ENCODE data around the gene HLCS. TPM values are rescaled to one million over a fixed set of nuclear protein-coding genes. Genes with fewer than 3 reads are reported as not detected.

HLCS gene
- total and polyA plus RNA-seq, 10 of the 15 experiments (the other 5 are each of a cell fraction or from before 2014, with no cell fraction given), result 1.5 to 12.7 (median 9.6) TPM

DNA sequence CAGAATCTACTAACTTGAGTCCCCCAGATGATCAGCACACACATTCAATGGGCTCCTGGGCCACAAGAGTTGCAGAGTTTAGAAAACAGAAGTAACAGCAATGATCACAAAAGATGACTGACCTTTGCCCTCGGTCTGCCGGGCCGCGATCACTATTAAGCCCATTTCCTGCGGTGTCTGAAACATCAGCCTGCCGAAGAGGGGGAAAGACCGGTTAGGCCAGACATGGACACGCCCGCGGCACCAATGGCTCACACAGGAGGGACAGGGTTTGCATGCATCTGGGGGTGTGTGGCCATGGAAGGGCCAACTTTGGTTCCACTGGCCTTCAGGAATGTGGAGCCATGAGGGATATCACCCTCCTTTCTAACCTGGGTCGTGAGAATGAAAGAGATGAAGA lies 199.4 kb downstream of the HLCS start (continued):
- TF ChIP-seq, protein P1, sequence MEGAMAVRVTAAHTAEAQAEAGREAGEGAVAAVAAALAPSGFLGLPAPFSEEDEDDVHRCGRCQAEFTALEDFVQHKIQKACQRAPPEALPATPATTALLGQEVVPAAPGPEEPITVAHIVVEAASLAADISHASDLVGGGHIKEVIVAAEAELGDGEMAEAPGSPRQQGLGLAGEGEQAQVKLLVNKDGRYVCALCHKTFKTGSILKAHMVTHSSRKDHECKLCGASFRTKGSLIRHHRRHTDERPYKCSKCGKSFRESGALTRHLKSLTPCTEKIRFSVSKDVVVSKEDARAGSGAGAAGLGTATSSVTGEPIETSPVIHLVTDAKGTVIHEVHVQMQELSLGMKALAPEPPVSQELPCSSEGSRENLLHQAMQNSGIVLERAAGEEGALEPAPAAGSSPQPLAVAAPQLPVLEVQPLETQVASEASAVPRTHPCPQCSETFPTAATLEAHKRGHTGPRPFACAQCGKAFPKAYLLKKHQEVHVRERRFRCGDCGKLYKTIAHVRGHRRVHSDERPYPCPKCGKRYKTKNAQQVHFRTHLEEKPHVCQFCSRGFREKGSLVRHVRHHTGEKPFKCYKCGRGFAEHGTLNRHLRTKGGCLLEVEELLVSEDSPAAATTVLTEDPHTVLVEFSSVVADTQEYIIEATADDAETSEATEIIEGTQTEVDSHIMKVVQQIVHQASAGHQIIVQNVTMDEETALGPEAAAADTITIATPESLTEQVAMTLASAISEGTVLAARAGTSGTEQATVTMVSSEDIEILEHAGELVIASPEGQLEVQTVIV (IDR thresholded peaks at IDR 0.05; ENCODE audit: borderline replicate concordance, partially characterized antibody), result no peak
- TF ChIP-seq, protein P2, sequence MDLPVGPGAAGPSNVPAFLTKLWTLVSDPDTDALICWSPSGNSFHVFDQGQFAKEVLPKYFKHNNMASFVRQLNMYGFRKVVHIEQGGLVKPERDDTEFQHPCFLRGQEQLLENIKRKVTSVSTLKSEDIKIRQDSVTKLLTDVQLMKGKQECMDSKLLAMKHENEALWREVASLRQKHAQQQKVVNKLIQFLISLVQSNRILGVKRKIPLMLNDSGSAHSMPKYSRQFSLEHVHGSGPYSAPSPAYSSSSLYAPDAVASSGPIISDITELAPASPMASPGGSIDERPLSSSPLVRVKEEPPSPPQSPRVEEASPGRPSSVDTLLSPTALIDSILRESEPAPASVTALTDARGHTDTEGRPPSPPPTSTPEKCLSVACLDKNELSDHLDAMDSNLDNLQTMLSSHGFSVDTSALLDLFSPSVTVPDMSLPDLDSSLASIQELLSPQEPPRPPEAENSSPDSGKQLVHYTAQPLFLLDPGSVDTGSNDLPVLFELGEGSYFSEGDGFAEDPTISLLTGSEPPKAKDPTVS (IDR thresholded peaks at IDR 0.05; ENCODE audit: low read depth, low read length), result no peak
- TF ChIP-seq HDGF (IDR thresholded peaks at IDR 0.05), result no peak
- no peak for TF ChIP-seq CHD4 (IDR thresholded peaks at IDR 0.05)
- TF ChIP-seq MTA3 (IDR thresholded peaks at IDR 0.05; ENCODE audit: borderline replicate concordance, low read length), result no peak

DNA sequence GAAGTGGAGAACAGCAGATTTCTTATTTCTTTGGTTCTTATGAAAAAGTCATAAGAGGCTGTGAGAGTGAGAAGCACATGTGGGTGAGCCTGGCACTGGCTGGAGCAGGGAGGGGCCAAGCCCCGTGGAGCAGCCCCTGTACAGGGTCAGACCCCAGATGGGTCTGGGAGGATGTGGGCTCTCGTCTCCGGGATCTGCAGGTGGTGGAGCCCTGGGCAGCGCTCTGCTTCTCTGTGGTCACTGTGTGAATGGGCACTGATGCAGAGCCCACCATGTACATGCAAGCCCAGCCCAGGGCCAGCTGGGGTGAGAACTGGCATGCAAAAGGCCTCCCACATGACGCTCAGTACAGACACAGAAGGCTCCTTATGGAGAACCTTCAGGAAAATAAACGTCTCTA lies 200.0 kb downstream of the HLCS start:
- Histone ChIP-seq H4K20me1 (ENCODE audit: control insufficient read depth, insufficient read depth) (no peaks in the 10 kb centered on the region), H3K9ac (ENCODE audit: control insufficient read depth, insufficient read depth, low read length) (no peak overlapping the region), H3K4me1 (ENCODE audit: control insufficient read depth, insufficient read depth, low read length) (no peaks in the 10 kb centered on the region), H3K36me3 (ENCODE audit: control insufficient read depth in 2 of 2, insufficient read depth in 2 of 2, low read length in 1 of 2) (no peaks in the 10 kb centered on the region), H2AFZ (ENCODE audit: control insufficient read depth, low read depth, low read length) (no peak overlapping the region), H3K4me3 (no peak overlapping the region), H3K4me2 (ENCODE audit: control insufficient read depth, insufficient read depth) (no peak overlapping the region), H3K27ac (ENCODE audit: control insufficient read depth, insufficient read depth) (no peak overlapping the region), H3K27me3 (replicated peaks in 1 of 2; ENCODE audit: control insufficient read depth in 2 of 2, insufficient read depth in 2 of 2, low read length in 1 of 2) (no peaks in the 10 kb centered on the region), H3K9me3 (replicated peaks; ENCODE audit: control insufficient read depth, insufficient read depth, low read length) (no peaks in the 10 kb centered on the region), H3K79me2 (ENCODE audit: control insufficient read depth, insufficient read depth, low read length) (no peaks in the 10 kb centered on the region)
- ChIA-PET RAD21 (ENCODE audit: unreplicated experiment) (no interaction called here), CTCF (no interaction called here), SMC1A (ENCODE audit: uncharacterized antibody, unreplicated experiment) (no interaction called here), POLR2A (no interaction called here)
- DNase-seq (ENCODE audit: low read depth, low spot score) (no peak), FAIRE-seq (no peak), ATAC-seq (no peak)
- intact Hi-C loops (cut with micrococcal nuclease; ENCODE audit: unreplicated experiment) (no loop called here), in situ Hi-C loops (cut with MboI) (no loop called here)
- no TSS peak for BruUV-seq (replicated peaks)
- 78% methylated on average over 6 of the region's 6 CpGs for WGBS (ENCODE audit: insufficient coverage, insufficient replicate concordance, low lambda C conversion rate, missing lambda C conversion rate)
- TF ChIP-seq JUNB (IDR thresholded peaks at IDR 0.05) (no peak), SIX5 (IDR thresholded peaks at IDR 0.05; ENCODE audit: low read depth, low read length, severe bottlenecking) (no peak), ZNF622 (IDR thresholded peaks at IDR 0.05) (no peak), CBFB (IDR thresholded peaks at IDR 0.05; ENCODE audit: low read depth) (no peak)
- TF ChIP-seq, protein P3, sequence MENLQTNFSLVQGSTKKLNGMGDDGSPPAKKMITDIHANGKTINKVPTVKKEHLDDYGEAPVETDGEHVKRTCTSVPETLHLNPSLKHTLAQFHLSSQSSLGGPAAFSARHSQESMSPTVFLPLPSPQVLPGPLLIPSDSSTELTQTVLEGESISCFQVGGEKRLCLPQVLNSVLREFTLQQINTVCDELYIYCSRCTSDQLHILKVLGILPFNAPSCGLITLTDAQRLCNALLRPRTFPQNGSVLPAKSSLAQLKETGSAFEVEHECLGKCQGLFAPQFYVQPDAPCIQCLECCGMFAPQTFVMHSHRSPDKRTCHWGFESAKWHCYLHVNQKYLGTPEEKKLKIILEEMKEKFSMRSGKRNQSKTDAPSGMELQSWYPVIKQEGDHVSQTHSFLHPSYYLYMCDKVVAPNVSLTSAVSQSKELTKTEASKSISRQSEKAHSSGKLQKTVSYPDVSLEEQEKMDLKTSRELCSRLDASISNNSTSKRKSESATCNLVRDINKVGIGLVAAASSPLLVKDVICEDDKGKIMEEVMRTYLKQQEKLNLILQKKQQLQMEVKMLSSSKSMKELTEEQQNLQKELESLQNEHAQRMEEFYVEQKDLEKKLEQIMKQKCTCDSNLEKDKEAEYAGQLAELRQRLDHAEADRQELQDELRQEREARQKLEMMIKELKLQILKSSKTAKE (IDR thresholded peaks at IDR 0.05; ENCODE audit: low read depth, poor library complexity, severe bottlenecking), result no peak

All from GM12878 (cell line).